ENCODE data around the gene COL8A1.

Gene COL8A1

DNA sequence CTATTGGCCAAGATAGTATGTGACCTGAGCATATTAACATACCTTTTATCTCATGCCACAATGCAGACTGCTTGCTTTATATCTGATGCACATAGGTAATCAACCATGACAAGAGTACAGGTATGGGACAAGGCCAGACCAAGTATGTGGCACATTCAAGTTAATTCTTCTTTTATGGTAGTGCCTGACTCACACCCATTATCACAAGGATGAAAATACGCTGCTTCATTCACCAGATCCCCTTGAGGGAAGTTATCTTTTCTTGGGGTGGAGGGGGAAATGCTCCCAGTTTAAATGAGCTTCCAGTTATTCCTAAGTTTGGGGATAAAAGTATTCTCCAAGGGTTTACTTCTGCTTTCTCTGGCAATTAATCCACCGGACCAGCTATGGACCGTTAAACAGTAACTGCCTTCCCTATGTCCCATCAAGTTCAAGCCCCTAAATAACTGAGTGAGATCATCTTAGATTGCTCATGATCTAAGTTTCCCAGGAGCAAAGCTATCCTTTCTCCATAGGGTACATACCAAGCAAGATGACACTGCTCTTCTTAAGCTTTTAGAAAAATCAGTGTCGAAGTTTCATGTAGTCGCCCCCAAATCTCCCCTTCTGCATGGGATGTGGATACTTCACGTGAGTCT, 1.9 kb downstream of the COL8A1 start:
- no peak for DNase-seq

DNA sequence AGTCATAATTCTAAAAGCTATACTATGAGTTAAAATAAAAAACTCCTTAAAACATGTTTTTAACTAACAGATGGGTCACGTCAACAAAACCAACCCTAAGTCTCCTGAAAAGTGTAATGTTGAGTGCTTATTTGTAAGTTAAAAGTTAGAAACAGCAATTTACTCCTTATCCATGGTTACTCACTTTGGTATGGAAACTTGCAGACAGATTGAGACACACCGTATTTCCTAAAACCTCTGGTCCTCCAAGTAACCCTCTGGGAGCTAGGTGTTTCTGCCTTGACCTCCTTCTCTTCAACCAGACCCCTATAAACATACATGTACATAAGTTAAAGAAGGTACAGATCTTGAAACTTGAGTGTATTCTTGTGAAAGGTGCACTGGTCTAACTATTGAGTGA, 3.1 kb downstream of the COL8A1 start:
- no peak for DNase-seq

DNA sequence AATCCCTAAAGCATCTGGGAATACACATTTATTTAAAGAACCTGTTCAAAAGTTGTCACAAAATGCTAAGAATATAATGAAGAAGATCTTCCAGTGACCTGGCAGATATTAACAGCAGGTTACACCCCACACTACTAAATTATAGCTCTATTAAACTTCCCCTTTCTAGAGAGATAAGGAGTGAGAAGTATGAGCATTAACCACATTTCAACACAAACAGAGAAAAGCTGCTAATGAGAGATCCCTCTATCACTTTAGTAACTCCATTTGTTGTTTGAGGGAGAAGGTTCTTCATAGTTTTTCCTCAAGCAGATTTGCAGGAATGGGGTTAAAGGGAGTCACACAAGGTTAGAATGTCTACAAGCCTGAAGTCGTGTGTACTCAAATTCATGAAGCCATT, 3.6 kb downstream of the COL8A1 start:
- DNase-seq = no peak

DNA sequence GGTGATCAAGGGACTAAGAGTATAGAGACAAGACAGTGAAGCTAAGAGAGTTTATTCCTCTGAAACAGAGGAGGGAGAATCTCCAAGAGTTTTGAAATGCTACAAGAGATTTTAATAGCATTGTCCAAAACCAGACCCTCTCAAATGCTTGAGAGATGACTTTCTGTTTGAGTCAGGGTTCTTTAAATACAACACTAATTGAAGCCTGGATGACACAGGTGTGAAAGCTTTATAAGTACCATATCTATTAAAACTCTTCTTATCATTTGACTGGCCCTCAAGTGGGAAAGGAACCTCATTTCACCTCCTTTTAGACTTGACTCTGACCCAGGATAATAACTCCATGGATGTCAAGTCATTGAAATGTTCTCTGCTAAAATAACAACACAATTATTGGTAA, 5.6 kb downstream of the COL8A1 start:
- DNase-seq = no peak

DNA sequence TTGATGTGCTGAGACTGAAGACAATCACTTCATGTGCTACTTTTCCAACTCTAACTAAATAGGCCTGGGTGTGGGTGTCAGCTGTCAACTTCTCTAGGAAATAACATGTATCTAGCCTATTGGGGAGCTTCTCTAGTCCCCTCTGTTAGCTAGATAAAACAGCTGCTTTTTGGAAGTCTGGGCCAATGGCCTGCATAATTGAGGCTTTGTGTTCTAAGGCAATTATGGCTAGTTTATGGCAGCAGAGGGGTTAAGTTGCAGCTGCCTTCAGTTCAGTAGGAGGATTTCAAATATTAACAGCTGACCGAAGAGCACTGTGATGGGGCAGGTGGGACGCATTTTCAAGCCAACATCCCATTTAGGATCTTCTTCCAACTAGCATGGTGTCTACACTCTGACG, 6.4 kb downstream of the COL8A1 start:
- no peak for DNase-seq

DNA sequence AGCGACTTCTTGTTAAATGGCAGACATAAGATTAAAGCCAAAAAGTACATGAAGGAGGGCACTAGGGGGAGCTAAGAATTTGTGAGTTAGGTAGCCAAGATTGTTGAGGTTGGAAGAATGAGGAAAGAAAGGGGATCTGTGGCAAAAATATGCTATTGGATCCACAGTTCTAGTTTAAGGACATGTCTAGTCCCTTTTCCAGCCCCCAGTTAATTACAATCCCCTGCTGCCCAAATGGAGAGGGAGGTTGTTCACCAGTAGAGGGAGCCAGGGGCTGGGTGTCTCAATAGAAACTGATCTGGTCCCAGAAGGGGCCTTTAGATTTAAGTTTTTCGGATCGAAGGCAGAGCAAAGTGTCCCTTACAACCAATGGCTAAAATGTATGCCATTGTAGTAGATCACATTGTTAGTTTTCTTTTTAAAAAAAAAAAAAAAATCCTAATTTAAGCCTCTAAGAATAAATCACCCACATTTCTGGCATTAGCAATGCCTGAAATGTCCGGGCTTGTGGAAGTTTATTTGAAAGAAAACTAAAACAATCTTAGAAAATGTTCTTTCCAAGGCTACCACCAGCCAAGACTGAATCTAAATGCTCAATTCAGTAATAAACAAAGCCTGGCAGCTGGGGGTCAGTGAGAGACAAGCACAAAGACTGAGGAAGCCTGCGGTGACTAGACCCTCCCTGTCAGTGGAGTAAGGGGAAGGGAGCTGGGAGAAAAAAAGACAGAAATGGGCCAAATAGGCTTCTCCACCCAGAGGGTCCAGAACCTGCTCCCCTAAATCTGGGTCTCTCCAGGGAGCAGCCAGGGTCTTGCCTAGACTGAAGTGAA, 7.1 kb downstream of the COL8A1 start:
- DNase-seq = no peak

DNA sequence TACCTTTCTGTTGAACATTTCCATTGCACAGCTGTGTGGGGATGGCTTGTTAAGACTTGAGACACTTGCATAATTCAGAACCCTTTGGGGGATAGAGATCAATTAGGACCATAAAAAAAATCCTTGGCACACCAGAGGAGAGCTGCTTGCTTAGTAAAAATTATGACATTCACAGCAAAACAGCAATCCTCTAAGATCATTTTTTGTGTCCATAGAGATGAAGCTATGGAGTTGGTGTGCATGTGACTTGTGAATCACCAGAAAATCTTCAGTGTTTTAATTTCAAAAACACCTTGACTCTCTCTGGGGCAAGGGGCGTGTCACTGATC, 7.7 kb downstream of the COL8A1 start:
- DNase-seq = no peak

DNA sequence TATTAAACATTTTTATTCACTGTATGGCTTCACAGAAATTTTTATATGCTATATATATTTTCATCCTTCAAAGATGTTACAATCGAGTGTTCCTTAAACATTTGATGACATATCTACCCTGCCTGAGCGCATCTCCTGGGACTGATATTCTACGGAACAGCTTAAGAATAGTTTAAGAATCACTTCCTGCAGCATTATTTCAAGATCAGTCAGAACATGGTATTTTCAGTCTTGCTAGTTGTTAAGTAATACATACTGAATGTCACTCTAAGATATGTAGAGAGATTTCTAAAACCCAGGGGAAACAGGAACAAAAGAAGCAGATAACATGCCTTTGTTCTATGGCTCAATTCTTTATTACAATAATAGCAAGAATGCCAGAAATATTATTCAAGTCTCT, 8.7 kb downstream of the COL8A1 start:
- no peak for DNase-seq

DNA sequence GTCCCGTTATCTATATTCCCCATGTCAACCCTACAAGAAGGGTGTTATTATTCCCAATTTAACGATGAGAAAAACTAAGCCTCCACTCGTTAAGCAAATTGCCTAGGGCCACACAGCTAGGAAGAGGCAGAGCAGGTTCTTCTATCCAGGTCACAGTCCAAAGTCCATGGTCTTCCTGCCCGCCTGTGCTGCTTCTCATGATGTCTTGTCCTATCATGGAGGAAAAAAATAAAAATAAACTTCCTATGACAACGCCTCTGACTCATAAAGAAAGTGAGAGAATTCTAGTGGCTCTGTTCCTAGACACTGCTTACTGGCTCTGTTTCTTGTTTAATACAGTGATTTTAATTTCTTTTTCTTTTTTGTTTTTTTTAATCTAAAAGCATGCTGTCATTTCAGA, 9.7 kb downstream of the COL8A1 start:
- no peak for DNase-seq

DNA sequence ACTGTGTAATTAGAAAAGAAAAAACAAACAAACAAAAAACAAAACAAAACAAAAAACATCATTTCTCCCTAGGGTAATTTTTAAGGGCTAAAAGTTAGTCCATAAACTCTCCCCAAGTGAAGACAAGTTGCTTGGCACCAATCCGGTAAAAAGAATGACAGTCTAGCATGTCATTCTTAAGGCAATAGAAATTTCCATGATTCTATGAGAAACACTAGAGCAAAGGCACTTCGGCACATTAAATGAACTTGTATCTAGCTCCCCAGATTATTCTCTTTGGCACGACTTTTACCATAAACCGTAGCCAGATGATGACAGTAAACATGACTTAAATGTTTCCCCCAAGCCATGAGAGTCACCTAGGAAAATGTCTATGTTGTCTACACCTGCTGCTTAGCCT, 10.1 kb downstream of the COL8A1 start:
- no peak for DNase-seq

DNA sequence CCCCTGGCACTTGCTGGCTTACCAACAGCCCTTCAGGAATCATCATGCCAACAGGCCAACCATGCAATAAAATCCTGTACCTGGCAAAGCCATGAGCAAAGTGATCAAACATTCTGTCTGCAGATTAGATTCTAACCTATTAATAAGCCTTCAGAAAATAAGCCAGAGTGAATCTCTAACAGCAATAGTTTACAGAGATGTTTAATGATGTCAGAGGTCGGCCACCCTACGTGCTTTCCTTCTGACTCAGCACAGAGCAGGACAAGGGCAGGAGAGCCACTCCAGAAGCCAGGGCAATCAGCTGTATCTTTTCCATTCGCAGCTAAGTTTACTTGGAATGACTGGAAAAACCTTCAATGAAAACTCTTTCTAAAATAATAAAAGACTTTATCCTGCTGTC, 13.1 kb downstream of the COL8A1 start:
- DNase-seq = no peak

DNA sequence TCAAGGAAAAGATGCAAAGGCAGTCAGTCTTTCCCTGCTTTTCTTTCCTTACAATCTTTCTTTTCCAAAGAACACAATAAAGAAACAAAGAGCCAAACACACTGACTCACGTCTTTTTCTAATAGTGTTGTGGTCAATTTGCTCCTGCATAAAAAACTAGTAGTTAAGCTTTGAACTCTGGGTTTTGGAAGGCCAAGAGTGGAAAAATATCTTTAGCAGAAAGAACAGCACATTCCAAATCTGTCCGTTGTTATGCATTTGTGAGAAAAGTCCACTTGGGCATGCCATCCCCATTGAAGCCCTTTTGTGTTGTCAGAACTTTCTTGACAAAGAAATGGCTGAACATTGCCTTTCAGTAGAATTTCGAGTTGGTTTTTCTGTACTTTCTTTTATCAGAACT, 18.2 kb downstream of the COL8A1 start:
- DNase-seq = no peak

DNA sequence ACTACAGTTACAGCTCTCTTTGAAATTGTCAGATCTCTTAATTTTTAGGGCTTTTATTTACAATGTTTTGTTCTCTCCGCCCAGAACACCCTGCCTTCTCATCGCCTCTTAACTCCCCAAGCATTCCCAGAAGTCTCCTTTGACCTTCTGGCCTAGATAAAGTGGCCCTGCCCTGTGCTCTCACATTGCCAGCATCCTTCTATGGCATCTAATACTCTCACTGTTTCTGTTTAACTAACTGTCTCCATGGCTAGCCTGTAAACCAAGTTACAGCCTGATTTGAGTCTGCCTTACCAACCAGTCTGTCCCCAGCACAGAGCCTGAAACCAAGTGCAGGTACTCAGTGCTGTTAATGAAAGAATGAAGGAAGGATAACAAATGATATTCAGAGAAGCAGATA, 19.9 kb downstream of the COL8A1 start:
- DNase-seq = no peak

DNA sequence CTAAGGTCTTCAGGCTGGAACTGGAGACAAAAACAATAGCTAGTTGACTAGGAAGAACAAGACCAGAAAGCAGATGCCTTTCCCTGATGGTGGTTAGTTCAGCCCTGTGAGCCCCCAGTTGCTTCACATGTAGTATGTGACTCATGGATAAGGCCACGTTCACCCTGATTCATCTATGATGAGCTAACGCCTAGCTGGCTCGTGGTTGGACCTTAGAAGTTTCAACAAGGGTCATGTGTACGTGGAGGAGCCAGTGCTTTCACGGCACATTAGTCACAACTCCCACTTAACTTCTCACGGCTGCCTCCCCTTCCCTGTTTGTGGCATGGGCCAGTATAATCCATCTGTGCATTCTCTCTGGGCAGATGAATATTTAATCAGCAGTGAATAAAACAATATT, 20.6 kb downstream of the COL8A1 start:
- DNase-seq = no peak

DNA sequence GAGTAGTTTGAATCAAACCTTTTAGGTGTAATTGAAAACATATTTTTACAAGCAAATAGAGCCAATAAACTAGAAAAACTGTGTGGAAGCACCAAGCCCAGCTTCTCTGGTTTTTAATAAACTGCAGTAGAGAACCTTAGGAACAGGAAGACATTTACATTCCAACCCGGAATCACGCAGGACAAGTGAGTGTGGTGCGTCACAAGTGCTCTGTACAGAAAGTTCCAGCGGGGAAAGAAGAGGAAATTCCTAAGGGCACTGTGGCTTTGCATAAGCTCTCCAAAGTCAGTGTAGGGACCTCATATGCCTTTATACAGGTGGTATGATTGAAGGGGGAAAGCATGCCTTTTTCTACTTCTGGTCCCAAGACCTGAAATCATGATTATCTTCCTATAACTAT, 21.6 kb downstream of the COL8A1 start:
- DNase-seq = no peak

DNA sequence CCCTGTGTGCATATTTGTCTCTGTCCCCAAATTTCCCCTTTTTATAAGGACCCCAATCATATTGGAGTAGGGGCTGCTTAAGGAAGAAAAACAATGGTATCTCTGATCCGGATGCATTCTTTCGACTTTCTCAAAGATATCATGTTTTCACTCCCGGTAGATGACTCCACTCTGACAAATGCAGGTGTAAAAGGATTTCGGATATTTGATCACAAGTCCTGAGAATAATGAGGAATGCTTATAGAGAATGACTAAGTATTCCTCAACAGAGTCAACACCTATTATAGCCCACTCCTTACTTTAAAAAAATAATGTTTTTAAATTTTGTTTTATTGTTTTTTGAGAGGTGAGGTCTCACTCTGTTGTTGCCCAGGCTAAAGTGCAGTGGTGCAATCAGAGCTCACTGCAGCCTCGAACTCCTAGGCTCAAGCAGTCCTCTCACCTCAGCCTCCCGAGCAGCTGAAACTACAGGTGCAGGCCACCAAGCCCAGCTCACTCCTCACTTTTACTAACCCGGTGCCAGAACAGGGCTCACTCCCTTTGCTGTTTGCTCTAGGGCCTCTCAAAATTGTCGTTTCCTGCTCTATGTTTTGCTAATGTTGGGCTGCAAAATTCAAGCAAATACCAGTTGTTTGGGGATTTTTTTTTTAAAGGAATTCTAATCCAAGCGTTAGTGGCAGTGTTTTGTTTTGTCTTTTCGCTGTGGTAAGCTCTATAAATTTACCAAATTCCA, 24.6 kb downstream of the COL8A1 start:
- DNase-seq = no peak

DNA sequence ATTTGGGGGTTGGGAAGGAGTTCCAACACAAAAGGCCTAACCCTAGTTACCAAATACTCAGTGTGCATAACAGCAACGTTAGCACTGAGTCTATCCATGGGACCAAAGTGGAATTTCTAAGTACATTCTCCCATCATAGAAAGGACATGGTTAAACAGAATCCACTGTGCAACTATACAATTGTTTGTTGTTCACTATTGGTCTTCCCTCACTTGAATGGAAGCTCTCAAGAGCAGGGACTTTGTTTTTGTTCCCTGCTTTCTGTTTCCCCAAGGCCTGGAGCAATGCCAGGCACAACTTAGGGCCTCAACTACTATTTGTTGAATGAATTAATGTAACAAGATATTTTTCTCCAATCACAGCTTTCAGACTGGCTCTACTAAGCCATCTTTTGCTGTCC, 25.6 kb downstream of the COL8A1 start:
- DNase-seq = no peak

DNA sequence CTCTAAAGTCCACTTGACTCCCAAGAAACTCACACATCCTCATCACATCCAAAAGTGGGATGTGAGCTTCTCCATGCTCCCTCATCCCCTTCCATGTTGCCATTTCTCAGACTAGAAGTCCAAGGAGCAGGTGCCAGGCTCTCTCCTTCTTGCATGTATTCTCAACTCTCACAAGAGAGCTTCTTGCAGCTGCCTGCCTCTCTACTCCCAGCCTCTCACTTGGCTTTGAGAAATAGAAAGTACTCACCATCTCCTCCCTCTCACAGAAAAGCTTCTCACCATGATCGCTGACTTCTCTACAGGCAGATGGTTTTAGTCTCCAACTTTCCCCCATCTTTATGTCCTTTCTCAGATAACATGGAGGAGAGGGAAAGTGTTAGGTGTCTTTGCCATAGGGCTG, 26.6 kb downstream of the COL8A1 start:
- no peak for DNase-seq

DNA sequence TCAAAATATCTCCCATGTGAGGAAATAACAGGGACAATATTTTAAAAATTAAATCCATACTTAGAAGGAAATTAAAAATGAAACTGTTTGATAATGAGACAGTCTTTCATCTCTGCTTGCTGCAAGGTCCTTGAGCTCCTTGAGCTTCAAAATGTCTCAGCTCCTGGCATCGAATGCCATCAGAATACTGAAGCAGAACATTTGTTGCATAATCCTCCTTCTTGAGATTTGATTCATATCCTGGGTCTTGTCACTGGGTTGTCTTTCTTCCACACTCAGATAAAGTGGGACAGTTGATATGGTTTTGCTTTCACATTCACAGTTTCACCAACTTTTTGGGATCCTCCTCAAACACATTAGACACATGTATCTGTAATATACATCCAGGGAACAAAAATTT, 27.8 kb downstream of the COL8A1 start:
- no peak for DNase-seq

DNA sequence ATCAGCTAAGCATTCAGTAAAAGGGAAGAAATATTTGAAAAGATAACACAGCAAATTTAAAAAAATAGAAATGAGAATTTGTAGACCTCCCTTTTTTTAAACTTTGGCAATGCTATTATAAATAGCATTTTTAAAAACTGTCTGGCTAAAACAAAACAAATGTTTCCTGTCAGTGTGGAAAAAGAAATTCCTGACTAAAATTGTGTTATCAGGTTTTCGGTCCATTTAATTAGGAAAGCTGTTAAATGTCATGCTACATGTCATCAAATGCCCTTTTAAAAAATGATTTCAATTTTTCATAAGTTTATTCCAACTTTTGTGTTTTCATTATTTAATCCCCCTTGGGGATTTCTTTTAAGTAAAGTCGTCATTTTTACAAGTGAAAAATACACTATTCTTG, 29.6 kb downstream of the COL8A1 start:
- DNase-seq = no peak

DNA sequence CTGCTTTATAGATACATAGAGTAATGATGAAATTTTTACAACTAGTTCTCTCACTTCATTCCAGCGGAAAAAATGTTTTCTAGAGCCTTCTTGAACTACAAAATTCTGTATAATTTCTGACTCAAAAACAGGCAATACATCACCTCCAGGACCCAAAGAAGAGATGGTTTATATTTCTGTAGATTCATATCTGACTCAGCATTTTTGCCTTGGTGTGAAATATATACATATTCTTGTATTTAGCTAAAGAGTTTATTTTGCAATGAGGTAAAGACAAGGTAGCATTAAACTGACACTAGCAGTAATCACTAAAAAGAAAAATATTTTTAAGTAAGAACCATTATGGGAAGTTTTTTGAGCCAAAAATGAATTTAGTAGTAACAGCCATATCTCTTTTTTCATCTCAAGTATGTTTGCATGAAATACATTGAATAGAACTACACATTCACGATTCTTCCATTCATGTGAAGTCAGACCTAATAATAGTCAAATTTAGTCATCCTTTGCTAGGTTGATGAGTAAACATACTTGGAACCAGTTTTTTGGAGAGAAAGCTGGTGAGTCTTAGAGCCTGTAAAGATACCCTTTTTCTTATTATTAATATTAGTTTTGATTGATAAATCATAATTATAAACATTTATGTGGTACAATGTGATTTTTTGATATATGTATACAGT, 31.6 kb downstream of the COL8A1 start:
- no peak for DNase-seq

DNA sequence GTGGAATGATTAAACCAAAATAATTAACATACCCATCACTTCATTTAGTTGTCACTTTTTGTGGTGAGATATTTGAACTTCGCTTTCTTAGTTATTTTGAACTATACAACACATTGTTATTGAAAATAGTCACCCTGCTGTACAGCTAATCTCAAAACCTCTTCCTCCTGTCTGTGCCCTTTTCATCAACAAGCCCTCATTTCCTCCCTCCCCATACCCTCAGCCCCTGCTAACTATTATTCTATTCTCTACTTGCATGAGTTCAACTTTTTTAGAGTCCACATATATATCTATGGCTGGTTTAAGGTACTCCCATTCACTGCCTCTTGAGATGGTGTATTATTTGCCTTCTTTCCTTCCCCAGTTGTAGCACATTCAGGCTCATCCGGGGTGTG, 32.2 kb downstream of the COL8A1 start:
- no peak for DNase-seq

DNA sequence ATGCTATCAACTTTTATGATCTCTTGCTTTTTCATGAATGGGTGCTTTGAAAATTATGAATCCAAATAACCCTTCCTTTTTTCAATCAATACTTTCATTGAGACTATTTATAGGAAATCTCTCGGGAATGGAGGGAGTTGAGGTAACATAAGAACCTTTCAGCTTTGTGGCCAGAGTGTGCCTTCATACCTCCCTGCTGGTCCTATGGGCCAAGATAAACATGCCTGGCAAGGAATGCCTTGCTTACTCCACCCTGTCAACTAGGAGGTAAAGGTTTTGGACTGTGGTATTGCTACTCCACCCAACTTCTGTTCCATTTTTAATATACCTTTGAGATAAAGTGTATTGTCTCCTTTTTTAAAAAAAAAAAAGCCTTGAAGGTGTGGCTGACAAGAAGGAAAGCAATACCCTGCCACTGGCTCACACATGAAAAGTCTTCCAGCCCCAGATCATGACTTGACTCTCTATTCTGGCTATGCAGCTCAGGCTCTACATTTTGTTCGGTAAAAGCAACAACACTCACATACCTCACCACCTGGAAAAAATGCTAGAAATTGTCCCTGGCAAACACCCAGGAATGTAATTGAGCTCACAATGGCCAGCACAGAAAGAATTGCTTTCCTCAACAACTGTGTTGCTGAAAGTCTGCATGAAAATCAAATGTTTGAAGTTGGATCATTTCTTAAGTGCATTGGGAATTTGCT, 35.8 kb downstream of the COL8A1 start:
- DNase-seq = no peak
